Sigmoid colon (tissue), 7 donors: ENCODE measurements around the gene CDT1. TPM values are rescaled to one million over a fixed set of nuclear protein-coding genes. Genes with fewer than 3 reads are reported as not detected.

Experiments
- DNase-seq: peaks from one replicate; pipeline ENCODE4 v3.0.0-alpha.2; 2019
- H3K27ac ChIP-seq, 4 donors: fragments of 200-600 bp; sonication (generic); one replicate each; pipeline ENCODE4 v1.5.1; 2016 to 2019; ENCODE audit warnings: mild to moderate bottlenecking in 1 of 4
- H3K27me3 ChIP-seq, 3 donors: fragments of 200-600 bp; sonication (generic); one replicate each; pipeline ENCODE4 v1.5.1; 2019; ENCODE audit warnings: mild to moderate bottlenecking in 1 of 3
- H3K36me3 ChIP-seq, 4 donors: fragments of 200-600 bp; sonication (generic); one replicate each; pipeline ENCODE4 v1.5.1; 2016 to 2019
- H3K4me1 ChIP-seq, 4 donors: fragments of 200-600 bp; sonication (generic); one replicate each; pipeline ENCODE4 v1.5.1; 2017 to 2019
- H3K4me3 ChIP-seq, 4 donors: fragments of 200-600 bp; sonication (generic); one replicate each; pipeline ENCODE4 v1.5.1; 2017 to 2019; ENCODE audit warnings: mild to moderate bottlenecking in 2 of 4, moderate library complexity in 1 of 4
- H3K9me3 ChIP-seq, 4 donors: fragments of 200-600 bp in 3 of 4; sonication (generic) in 3 of 4; one replicate each; pipeline versions ENCODE4 v1.5.1 to v1.6.1; 2013 to 2019
- EP300 ChIP-seq, 4 donors: sonication (generic); formaldehyde crosslinking; IDR thresholded peaks; one replicate each; pipeline ENCODE4 v1.6.1; 2017; ENCODE audit warnings: antibody characterized with exemption in 4 of 4
- POLR2A ChIP-seq, 2 donors: fragments of 450-650 bp; IDR thresholded peaks; one replicate each; pipeline ENCODE4 v1.6.1; 2016; ENCODE audit warnings: antibody characterized with exemption in 2 of 2, mild to moderate bottlenecking in 2 of 2, moderate library complexity in 2 of 2
- POLR2AphosphoS5 ChIP-seq, 4 donors: sonication (generic); formaldehyde crosslinking; IDR thresholded peaks; one replicate each; pipeline ENCODE4 v1.6.1; 2017; ENCODE audit warnings: antibody characterized with exemption in 4 of 4
- WGBS, 2 donors: extraction: QIAGEN DNeasy Blood & Tissue Kit; methylation state at CpG; one replicate each; pipeline ENCODE4 v1.1.7; 2013; 5-methylcytosine and 5-hydroxymethylcytosine counted together
- intact Hi-C: fragments of 100-400 bp; cut with DNase I; formaldehyde crosslinking; loops from one replicate; pipeline ENCODE4 v1.15.1; 2023
- polyA plus RNA-seq, 3 donors: library from polyadenylated mRNA; stranded (reverse); fragments of 200-250 nt; gene quantifications; one replicate each; pipeline ENCODE4 v1.2.3, GENCODE V29; 2013
- total RNA-seq, 4 donors: library from RNA; depleted of rRNA; stranded (reverse); fragments of >200 nt; gene quantifications; one replicate each; pipeline ENCODE4 v1.1.0, GENCODE V29; 2016
- TF ChIP-seq, protein P1 (sequence below), 4 experiments: fragments of 450-650 bp in 3 of 4; fragments of 200-600 bp in 1 of 4; IDR thresholded peaks; one replicate each; pipeline ENCODE4 v1.5.1; 2016 to 2019; ENCODE audit warnings: antibody characterized with exemption in 4 of 4, mild to moderate bottlenecking in 3 of 4, moderate library complexity in 2 of 4
- donor health status: healthy with polysubstance abuse.
- donor health status: Bipolar disorder and iron deficiency.
- donor health status: healthy.

CDT1 gene
- total and polyA plus RNA-seq, 7 donors = 0.71 to 17.4 (median 3.3) TPM; not detected in 1

GRCh38 chr16:88850531-88851199, 47.1 kb downstream of the CDT1 start:
- 93 to 96% methylated on average over 33 of the region's 33 CpGs for WGBS, 2 donors
- Histone ChIP-seq H3K4me1 (peaks cover 0 to 6% (median 4%) of the 10 kb centered on the region in 4 donors), H3K9me3 (no peaks in the 10 kb centered on the region), H3K36me3 (peaks cover 0 to 36% (median 2%) of the 10 kb centered on the region in 4 donors), H3K4me3 (no peak overlapping the region), H3K27ac (no peak overlapping the region), H3K27me3 (no peaks in the 10 kb centered on the region)
- intact Hi-C loops = no loop called here
- no peak for DNase-seq
- TF ChIP-seq POLR2AphosphoS5 (IDR thresholded peaks at IDR 0.05) = no peak
- no peak for TF ChIP-seq EP300 (IDR thresholded peaks at IDR 0.05)
- TF ChIP-seq POLR2A (IDR thresholded peaks at IDR 0.05) = no peak
- TF ChIP-seq, protein P1, sequence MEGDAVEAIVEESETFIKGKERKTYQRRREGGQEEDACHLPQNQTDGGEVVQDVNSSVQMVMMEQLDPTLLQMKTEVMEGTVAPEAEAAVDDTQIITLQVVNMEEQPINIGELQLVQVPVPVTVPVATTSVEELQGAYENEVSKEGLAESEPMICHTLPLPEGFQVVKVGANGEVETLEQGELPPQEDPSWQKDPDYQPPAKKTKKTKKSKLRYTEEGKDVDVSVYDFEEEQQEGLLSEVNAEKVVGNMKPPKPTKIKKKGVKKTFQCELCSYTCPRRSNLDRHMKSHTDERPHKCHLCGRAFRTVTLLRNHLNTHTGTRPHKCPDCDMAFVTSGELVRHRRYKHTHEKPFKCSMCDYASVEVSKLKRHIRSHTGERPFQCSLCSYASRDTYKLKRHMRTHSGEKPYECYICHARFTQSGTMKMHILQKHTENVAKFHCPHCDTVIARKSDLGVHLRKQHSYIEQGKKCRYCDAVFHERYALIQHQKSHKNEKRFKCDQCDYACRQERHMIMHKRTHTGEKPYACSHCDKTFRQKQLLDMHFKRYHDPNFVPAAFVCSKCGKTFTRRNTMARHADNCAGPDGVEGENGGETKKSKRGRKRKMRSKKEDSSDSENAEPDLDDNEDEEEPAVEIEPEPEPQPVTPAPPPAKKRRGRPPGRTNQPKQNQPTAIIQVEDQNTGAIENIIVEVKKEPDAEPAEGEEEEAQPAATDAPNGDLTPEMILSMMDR (IDR thresholded peaks at IDR 0.05) = no peak

DNA sequence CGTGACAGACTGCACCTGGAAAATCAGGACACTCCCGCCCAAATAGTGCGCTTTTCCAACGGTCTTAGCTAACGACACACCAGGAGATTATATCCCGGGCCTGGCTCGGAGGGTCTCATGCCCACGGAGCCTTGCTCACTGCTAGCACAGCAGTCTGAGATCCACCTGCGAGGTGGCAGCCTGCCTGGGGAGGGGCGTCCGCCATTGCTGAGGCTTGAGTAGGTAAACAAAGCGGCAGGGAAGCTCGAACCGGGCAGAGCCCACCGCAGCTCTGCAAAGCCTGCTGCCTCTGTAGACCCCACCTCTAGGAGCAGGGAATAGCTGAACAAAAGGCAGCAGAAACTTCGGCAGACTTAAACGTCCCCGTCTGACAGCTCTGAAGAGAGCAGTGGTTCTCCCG, 48.0 kb downstream of the CDT1 start:
- peaks cover 0 to 14% (median 11%) of the 10 kb centered on the region in 4 donors for H3K4me1 ChIP-seq
- 92 to 96% methylated on average over 19 of the region's 19 CpGs for WGBS, 2 donors
- H3K36me3 ChIP-seq = peaks cover 0 to 36% (median 2%) of the 10 kb centered on the region in 4 donors
- H3K27ac ChIP-seq = no peak overlapping the region
- no peak for DNase-seq
- TF ChIP-seq EP300 (IDR thresholded peaks at IDR 0.05) (no peak), POLR2AphosphoS5 (IDR thresholded peaks at IDR 0.05) (no peak), POLR2A (IDR thresholded peaks at IDR 0.05) (no peak)
- TF ChIP-seq, protein P1 (IDR thresholded peaks at IDR 0.05) = no peak
- no peak overlapping the region for H3K4me3 ChIP-seq
- intact Hi-C loops = no loop called here
- no peaks in the 10 kb centered on the region for H3K27me3 ChIP-seq
- no peaks in the 10 kb centered on the region for H3K9me3 ChIP-seq

GRCh38 chr16:88853325-88853941, 49.8 kb downstream of the CDT1 start:
- TF ChIP-seq EP300 (IDR thresholded peaks at IDR 0.05) (no peak), POLR2A (IDR thresholded peaks at IDR 0.05) (no peak), POLR2AphosphoS5 (IDR thresholded peaks at IDR 0.05) (no peak)
- TF ChIP-seq, protein P1 (IDR thresholded peaks at IDR 0.05) = no peak
- H3K36me3 ChIP-seq = peaks cover 0 to 26% (median 2%) of the 10 kb centered on the region in 4 donors
- 84 to 89% methylated on average over 17 of the region's 17 CpGs for WGBS, 2 donors

DNA sequence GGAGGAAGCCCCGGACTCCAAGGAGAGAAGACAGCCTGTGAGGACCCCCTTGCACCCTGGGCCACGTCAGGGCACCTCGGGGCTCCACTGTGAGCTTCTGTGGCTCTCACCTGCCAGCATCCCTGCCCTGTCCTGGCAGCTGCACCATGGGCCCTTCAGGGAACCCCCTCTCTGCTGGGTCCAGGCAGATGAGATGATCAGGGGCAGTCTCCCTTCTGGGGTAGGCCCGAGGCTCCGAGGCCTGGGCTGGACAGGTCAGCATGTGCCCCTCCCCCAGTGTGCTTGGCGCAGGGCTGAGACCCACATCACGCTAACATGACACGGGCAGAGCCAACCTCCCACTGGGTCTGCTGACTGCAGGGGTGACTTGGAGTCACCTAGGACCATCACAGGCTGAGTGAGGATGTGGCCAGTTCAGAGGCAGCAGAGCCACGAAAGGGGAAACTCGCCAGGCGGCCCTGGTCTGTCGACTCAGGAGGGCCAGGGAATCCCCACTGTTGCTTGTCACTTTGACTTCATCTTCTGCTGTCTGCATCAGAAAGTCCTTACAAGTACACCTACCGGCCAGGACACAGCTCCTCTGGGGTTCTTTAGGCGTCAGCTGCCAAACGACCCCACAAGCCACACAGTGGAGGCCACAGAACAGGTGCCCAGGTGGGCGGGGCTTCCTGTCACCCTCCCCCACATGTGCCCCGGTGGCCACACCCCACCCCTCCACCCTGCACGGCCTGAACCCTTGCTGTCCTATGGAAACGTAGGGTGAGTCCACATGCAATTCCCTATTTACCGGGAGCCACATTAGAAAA, 50.9 kb downstream of the CDT1 start:
- peaks cover 2 to 32% (median 3%) of the 10 kb centered on the region in 4 donors for H3K36me3 ChIP-seq
- H3K27ac ChIP-seq = no peak overlapping the region
- WGBS, 2 donors = 54 to 66% methylated on average over 20 of the region's 20 CpGs
- H3K27me3 ChIP-seq = no peaks in the 10 kb centered on the region
- no peaks in the 10 kb centered on the region for H3K9me3 ChIP-seq
- DNase-seq = no peak
- no peak for TF ChIP-seq POLR2A (IDR thresholded peaks at IDR 0.05)
- TF ChIP-seq EP300 (IDR thresholded peaks at IDR 0.05) = no peak
- TF ChIP-seq, protein P1 (IDR thresholded peaks at IDR 0.05) = no peak
- no peak for TF ChIP-seq POLR2AphosphoS5 (IDR thresholded peaks at IDR 0.05)
- intact Hi-C loops = loop anchor here (5.0 kb wide), 2 partner anchors 117 to 363 kb away; partner anchors contain the start of gene ZNF778
- peaks cover 0 to 27% (median 20%) of the 10 kb centered on the region in 4 donors for H3K4me1 ChIP-seq
- H3K4me3 ChIP-seq = no peak overlapping the region

More at GRCh38 chr16:88853325-88853941, 49.8 kb downstream of the CDT1 start:
- intact Hi-C loops = no loop called here
- no peak overlapping the region for H3K27ac ChIP-seq
- no peaks in the 10 kb centered on the region for H3K9me3 ChIP-seq
- H3K27me3 ChIP-seq = no peaks in the 10 kb centered on the region
- H3K4me1 ChIP-seq = peaks cover 0 to 24% (median 19%) of the 10 kb centered on the region in 4 donors
- DNase-seq = no peak
- H3K4me3 ChIP-seq = no peak overlapping the region
